ENCODE results near the gene PHACTR1. TPM values are rescaled to one million over a fixed set of nuclear protein-coding genes. Genes with fewer than 3 reads are reported as not detected.

The PHACTR1 gene
- total RNA-seq, 4 donors from 2014 or later, result 12.6 to 17.7 (median 17.1) TPM

- DNase-seq (ENCODE audit: low spot score) (no peak), ATAC-seq (ENCODE audit: low FRiP score) (no peak)
- no peak for TF ChIP-seq CTCF (IDR thresholded peaks at IDR 0.05)
These were observed 500.8 kb downstream of the PHACTR1 start for GRCh38 chr6:13217206-13217905.

GRCh38 chr6:13220266-13220665 lies 503.7 kb downstream of the PHACTR1 start:
- TF ChIP-seq CTCF (IDR thresholded peaks at IDR 0.05), result no peak
- DNase-seq (ENCODE audit: low spot score), result no peak
- no peak for ATAC-seq (ENCODE audit: low FRiP score)

- TF ChIP-seq CTCF (IDR thresholded peaks at IDR 0.05), result no peak
- DNase-seq (ENCODE audit: low spot score) (no peak), ATAC-seq (ENCODE audit: low FRiP score) (no peak)
These were observed 505.5 kb downstream of the PHACTR1 start for GRCh38 chr6:13222048-13222447.

GRCh38 chr6:13226071-13226470 lies 509.5 kb downstream of the PHACTR1 start:
- DNase-seq (ENCODE audit: low spot score), result no peak
- TF ChIP-seq CTCF (IDR thresholded peaks at IDR 0.05), result no peak
- ATAC-seq (ENCODE audit: low FRiP score), result no peak

GRCh38 chr6:13228264-13229204 lies 512.0 kb downstream of the PHACTR1 start:
- DNase-seq (ENCODE audit: low spot score), result no peak
- no peak for ATAC-seq (ENCODE audit: low FRiP score)
- no peak for TF ChIP-seq CTCF (IDR thresholded peaks at IDR 0.05)

- ATAC-seq (ENCODE audit: low FRiP score), result no peak
- no peak for TF ChIP-seq CTCF (IDR thresholded peaks at IDR 0.05)
- no peak for DNase-seq (ENCODE audit: low spot score)
These were observed 512.9 kb downstream of the PHACTR1 start for GRCh38 chr6:13229205-13230085.
